RWPE1 (cell line): ENCODE measurements around the gene DDRGK1.

Experiments
- CTCF ChIA-PET: fragments of 350-600 bp; sonication (Branson Sonifier 250); formaldehyde crosslinking; extraction: SDS; loops from one replicate; lab custom pipeline; 2021; lab: Yijun Ruan, JAX
- POLR2A ChIA-PET: fragments of 400-600 bp; formaldehyde crosslinking; extraction: SDS; loops from one replicate; lab custom pipeline; 2020; ENCODE audit warnings: antibody characterized with exemption; ENCODE audit not compliant: low non-redundant PET; lab: Yijun Ruan, JAX
- DNase-seq: peaks from one replicate; pipeline ENCODE4 v3.0.0; 2012; ENCODE audit warnings: low spot score
- H3K27ac ChIP-seq: fragments of 450-650 bp; 2 replicates; pipeline ENCODE4 v1.5.1; 2017
- TF ChIP-seq, protein P1 (sequence below): fragments of 450-650 bp; conservative IDR thresholded peaks from 2 replicates; pipeline ENCODE4 v1.5.1; 2017; ENCODE audit warnings: low read depth, mild to moderate bottlenecking

Gene DDRGK1

DNA sequence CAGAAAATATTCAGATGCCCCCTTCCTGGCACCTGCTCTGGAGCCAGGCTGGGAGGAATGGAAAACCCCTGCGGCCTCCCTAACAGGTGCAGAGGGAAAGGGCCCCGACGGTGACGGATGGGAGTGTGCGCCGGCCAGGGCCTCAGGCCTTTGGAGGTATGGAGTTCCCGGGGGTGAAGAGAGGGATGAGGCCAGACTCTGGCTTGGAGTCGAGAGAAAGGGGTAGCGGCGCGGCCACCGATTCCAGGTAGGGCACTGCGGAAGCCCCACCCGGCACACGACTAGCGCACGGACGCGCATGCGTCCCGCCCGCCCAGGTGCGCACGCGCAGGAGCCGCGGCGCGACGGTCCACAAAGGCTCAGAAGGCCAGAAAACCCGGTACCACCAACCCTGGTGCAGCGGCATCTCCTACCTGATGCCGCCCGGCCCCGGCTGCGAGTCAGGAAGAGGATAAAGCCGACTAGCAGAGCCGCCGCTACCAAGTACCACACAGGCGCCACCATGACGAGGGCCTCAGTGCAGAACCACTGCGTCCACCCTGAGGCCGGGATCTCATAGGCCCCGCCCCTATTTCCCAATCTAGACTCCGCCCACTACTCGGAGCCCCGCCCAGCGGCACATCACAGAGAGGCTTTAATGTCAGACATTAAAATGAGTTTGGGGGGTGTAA lies at the start of gene DDRGK1:
DDRGK1 (minus strand) TSS at position 559 of the 671 bp plus-strand sequence; CDS start at position 504, 55 bp downstream.
- peak within 1 kb of the TSS; percentile 88 for H3K27ac ChIP-seq
- POLR2A ChIA-PET = interaction anchor here (1.0 kb wide), 1 partner anchor 21 kb away, joined by 3 read pairs; no protein-coding TSS in a partner anchor
- DNase-seq = peak; percentile 94
- TF ChIP-seq, protein P1, sequence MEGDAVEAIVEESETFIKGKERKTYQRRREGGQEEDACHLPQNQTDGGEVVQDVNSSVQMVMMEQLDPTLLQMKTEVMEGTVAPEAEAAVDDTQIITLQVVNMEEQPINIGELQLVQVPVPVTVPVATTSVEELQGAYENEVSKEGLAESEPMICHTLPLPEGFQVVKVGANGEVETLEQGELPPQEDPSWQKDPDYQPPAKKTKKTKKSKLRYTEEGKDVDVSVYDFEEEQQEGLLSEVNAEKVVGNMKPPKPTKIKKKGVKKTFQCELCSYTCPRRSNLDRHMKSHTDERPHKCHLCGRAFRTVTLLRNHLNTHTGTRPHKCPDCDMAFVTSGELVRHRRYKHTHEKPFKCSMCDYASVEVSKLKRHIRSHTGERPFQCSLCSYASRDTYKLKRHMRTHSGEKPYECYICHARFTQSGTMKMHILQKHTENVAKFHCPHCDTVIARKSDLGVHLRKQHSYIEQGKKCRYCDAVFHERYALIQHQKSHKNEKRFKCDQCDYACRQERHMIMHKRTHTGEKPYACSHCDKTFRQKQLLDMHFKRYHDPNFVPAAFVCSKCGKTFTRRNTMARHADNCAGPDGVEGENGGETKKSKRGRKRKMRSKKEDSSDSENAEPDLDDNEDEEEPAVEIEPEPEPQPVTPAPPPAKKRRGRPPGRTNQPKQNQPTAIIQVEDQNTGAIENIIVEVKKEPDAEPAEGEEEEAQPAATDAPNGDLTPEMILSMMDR = no peak
- CTCF ChIA-PET = interaction anchor here (0.6 to 1.0 kb wide), 3 partner anchors 14 to 464 kb away, joined by 3 to 4 read pairs (median 3); no protein-coding TSS in a partner anchor

- CTCF ChIA-PET = interaction anchor here (0.6 to 1.1 kb wide), 2 partner anchors 34 to 120 kb away, joined by 3 read pairs; no protein-coding TSS in a partner anchor
- POLR2A ChIA-PET = no interaction called here
- TF ChIP-seq, protein P1 = no peak
- DNase-seq = no peak
- peak overlapping the region; percentile 17 for H3K27ac ChIP-seq
Observed at GRCh38 chr20:3251806-3252205, 47.3 kb upstream of the DDRGK1 start.

DNA sequence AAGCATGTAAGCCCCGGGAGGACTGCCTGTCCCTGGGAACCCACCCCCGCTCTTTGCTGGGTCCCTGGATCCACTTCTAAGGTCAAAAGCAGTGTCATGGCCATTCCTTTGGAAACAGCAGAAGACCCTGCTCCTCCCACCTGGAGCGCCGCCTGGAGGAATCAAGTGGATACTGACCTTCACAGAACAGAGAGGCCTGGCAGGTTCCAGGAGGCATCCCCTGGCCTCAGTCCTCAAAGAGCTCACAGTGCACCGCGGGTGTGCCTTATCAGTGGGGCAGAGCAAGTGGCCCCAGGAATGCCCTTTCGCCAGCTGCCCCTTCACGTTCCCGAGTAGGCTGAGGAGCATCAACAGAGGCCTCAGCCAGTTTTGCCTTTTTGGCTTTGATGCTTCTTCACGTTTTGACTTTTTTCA lies 45.6 kb upstream of the DDRGK1 start:
- TF ChIP-seq, protein P1 = no peak
- H3K27ac ChIP-seq = peak overlapping the region; percentile 15; the same call in 1 of the 2 replicates
- ChIA-PET POLR2A (no interaction called here), CTCF (interaction anchor here (0.6 to 1.1 kb wide), 3 partner anchors 9 to 1121 kb away, joined by 3 to 5 read pairs (median 3); partner anchors contain the start of gene SLC4A11)
- no peak for DNase-seq

- POLR2A ChIA-PET = interaction anchor here (0.5 kb wide), 1 partner anchor 12 kb away, joined by 3 read pairs; no protein-coding TSS in a partner anchor
- no peak for DNase-seq
- CTCF ChIA-PET = interaction anchor here (0.6 kb wide), 1 partner anchor 35 kb away, joined by 3 read pairs; no protein-coding TSS in a partner anchor
- H3K27ac ChIP-seq = no peak overlapping the region
- TF ChIP-seq, protein P1 = no peak
Observed at GRCh38 chr20:3248993-3249347, 44.5 kb upstream of the DDRGK1 start.

DNA sequence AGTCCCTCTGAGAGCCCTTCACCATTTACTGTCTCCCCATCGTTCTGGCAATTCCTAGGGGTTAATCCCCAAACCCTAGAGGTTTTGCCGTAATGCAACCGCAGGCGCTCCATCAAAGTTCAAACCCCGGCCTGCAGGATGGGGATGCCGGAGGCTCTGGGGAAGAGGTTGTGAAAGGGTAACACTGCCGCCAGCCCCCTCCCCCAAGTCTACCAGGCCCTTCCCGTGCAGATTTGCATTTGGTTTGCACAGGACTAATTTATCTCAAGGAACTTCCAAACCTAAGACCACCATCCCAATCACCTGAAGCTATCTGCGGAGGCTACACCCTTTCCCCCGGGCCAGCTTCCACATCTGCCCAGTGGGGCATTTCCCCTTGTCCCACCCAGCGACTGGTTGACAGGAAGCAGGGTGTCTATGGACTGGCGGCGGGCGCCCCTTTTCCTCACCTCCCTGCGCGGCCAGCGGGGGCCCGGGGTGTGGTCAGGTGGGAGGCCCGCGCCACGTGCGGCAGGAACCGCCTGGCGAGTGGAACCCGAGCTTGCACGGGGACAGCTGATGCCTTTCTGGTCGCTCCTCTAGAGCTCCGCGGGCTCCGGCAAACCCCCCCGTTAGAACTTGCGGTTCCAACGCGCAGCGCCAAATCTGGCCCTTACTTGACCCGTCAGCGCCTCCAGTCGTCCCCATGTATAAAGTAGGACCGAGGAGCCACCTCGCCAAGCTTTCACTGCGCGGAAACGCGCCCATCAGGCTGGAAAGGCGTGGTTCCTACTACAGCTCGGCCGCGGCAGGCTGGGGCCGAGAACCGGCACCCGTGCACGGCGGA lies 43.9 kb upstream of the DDRGK1 start:
- no peak for DNase-seq
- TF ChIP-seq, protein P1 = no peak
- ChIA-PET CTCF (interaction anchor here (0.8 to 1.3 kb wide), 3 partner anchors 25 to 195 kb away, joined by 4 read pairs; partner anchors contain the start of gene ITPA), POLR2A (interaction anchor here (0.5 kb wide), 1 partner anchor 12 kb away, joined by 3 read pairs; no protein-coding TSS in a partner anchor)
- peak overlapping the region; percentile 20; the same call in 1 of the 2 replicates for H3K27ac ChIP-seq

GRCh38 chr20:3247638-3248037 lies 43.2 kb upstream of the DDRGK1 start:
- TF ChIP-seq, protein P1 = no peak
- peak overlapping the region; percentile 20; the same call in 1 of the 2 replicates for H3K27ac ChIP-seq
- ChIA-PET CTCF (interaction anchor here (0.8 to 1.3 kb wide), 4 partner anchors 25 to 194 kb away, joined by 4 to 5 read pairs (median 4); partner anchors contain the start of gene ITPA), POLR2A (interaction anchor here (0.6 kb wide), 1 partner anchor 8 kb away, joined by 3 read pairs; the partner anchor contains the start of gene SLC4A11)
- no peak for DNase-seq
